ENCODE results near the gene C16orf92.

Gene C16orf92

GRCh38 chr16:29977063-29977825 is 45.8 kb upstream of the C16orf92 start:
- H3K9me3 Mint-ChIP-seq: peaks cover 5% of the 10 kb centered on the region
- H3K27me3 Mint-ChIP-seq (ENCODE audit: low read depth): no peaks in the 10 kb centered on the region
- peaks cover 27% of the 10 kb centered on the region for H3K4me1 Mint-ChIP-seq
- H3K27ac Mint-ChIP-seq: peak overlapping the region; percentile 39 to 75 (median 63)
- peaks cover 44% of the 10 kb centered on the region for H3K36me3 Mint-ChIP-seq (ENCODE audit: low read depth)
- peak overlapping the region; percentile 95 to 100 (median 96) for H3K4me3 Mint-ChIP-seq
- no peak for TF ChIP-seq CTCF (IDR thresholded peaks at IDR 0.05; ENCODE audit: unreplicated experiment in 3 of 3)

GRCh38 chr16:29978081-29978480 is 44.9 kb upstream of the C16orf92 start:
- no peaks in the 10 kb centered on the region for H3K27me3 Mint-ChIP-seq (ENCODE audit: low read depth)
- no peak for TF ChIP-seq CTCF (IDR thresholded peaks at IDR 0.05; ENCODE audit: unreplicated experiment in 3 of 3)
- peaks cover 27% of the 10 kb centered on the region for H3K4me1 Mint-ChIP-seq
- peaks cover 41% of the 10 kb centered on the region for H3K36me3 Mint-ChIP-seq (ENCODE audit: low read depth)
- no peak overlapping the region for H3K27ac Mint-ChIP-seq
- peak overlapping the region; percentile 42 to 58 (median 51) for H3K4me3 Mint-ChIP-seq
- H3K9me3 Mint-ChIP-seq: peaks cover 2% of the 10 kb centered on the region

GRCh38 chr16:29978564-29979270 is 44.3 kb upstream of the C16orf92 start:
- Mint-ChIP-seq H3K4me1 (peaks cover 27% of the 10 kb centered on the region), H3K27me3 (ENCODE audit: low read depth) (no peaks in the 10 kb centered on the region), H3K9me3 (no peaks in the 10 kb centered on the region), H3K4me3 (peak overlapping the region in 1 of 3 experiments; percentile 46), H3K27ac (no peak overlapping the region), H3K36me3 (ENCODE audit: low read depth) (peaks cover 42% of the 10 kb centered on the region)
- TF ChIP-seq CTCF (IDR thresholded peaks at IDR 0.05; ENCODE audit: unreplicated experiment in 3 of 3): no peak

GRCh38 chr16:29982560-29983419 is 40.2 kb upstream of the C16orf92 start:
- Mint-ChIP-seq H3K27me3 (ENCODE audit: low read depth) (no peaks in the 10 kb centered on the region), H3K4me1 (no peaks in the 10 kb centered on the region), H3K36me3 (ENCODE audit: low read depth) (peaks cover 69% of the 10 kb centered on the region), H3K27ac (no peak overlapping the region), H3K9me3 (no peaks in the 10 kb centered on the region), H3K4me3 (no peak overlapping the region)
- TF ChIP-seq CTCF (IDR thresholded peaks at IDR 0.05; ENCODE audit: unreplicated experiment in 3 of 3): no peak

- no peak for TF ChIP-seq CTCF (IDR thresholded peaks at IDR 0.05; ENCODE audit: unreplicated experiment in 3 of 3)
- Mint-ChIP-seq H3K4me3 (no peak overlapping the region), H3K27ac (no peak overlapping the region), H3K27me3 (ENCODE audit: low read depth) (no peaks in the 10 kb centered on the region), H3K4me1 (no peaks in the 10 kb centered on the region), H3K9me3 (no peaks in the 10 kb centered on the region), H3K36me3 (ENCODE audit: low read depth) (peaks cover 69% of the 10 kb centered on the region)
These were observed 39.4 kb upstream of the C16orf92 start for GRCh38 chr16:29983420-29984136.
